NT2/D1 (cell line): ENCODE data around the gene LSM10.

ENCODE experiments used
- DNase-seq: peaks from one replicate; pipeline ENCODE4 v3.0.0-alpha.2; 2011; ENCODE audit warnings: low read depth, low spot score
- H3K27me3 ChIP-seq: 2 replicates; pipeline ENCODE4 v1.6.0; 2011; ENCODE audit warnings: mild to moderate bottlenecking; ENCODE audit not compliant: insufficient read length, insufficient read depth
- H3K36me3 ChIP-seq: 2 replicates; pipeline ENCODE4 v1.6.1; 2011; ENCODE audit warnings: mild to moderate bottlenecking, low read length, mixed read lengths; ENCODE audit not compliant: insufficient read depth, insufficient read length
- H3K4me1 ChIP-seq: 2 replicates; pipeline ENCODE4 v1.5.1; 2011; ENCODE audit not compliant: insufficient read depth, insufficient read length
- H3K4me3 ChIP-seq: 2 replicates; pipeline ENCODE4 v1.5.1; 2011; ENCODE audit warnings: low read depth; ENCODE audit not compliant: insufficient read length
- H3K9ac ChIP-seq: 2 replicates; pipeline ENCODE4 v1.6.0; 2011; ENCODE audit warnings: low read depth; ENCODE audit not compliant: insufficient read length
- H3K9me3 ChIP-seq: 2 replicates; pipeline ENCODE4 v1.5.1; 2011; ENCODE audit warnings: mild to moderate bottlenecking, low read length; ENCODE audit not compliant: insufficient read depth
- SUZ12 ChIP-seq: IDR thresholded peaks from 2 replicates; pipeline ENCODE4 v1.6.1; 2011; ENCODE audit not compliant: insufficient read length, insufficient read depth; ENCODE audit errors: extremely low read depth
- YY1 ChIP-seq: IDR thresholded peaks from 2 replicates; pipeline ENCODE4 v1.6.1; 2011; ENCODE audit not compliant: insufficient read length, insufficient read depth
- ZNF274 ChIP-seq: IDR thresholded peaks from 2 replicates; pipeline ENCODE4 v1.6.1; 2011; ENCODE audit warnings: mild to moderate bottlenecking, low read depth, low read length

LSM10 gene

DNA sequence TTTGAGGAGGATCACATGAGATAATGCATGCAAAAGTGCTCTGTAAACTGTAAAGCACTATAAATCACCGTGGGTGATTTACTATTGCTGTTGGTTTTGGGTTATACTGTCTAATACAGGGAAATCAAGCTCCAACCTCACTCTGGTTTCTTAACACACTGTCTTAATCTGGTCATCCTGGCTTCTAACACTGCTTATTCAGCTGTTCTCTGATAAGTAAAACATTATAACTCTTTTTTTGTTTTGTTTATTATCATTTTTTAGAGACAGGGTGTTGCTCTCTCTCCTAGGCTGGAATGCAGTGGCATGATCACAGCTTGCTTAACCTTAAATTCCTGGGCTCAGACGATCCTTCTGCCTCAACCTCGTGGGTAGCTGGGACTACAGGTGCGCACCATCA is 21.9 kb upstream of the LSM10 start:
- DNase-seq, result no peak
- TF ChIP-seq SUZ12, result no peak
- no peak for TF ChIP-seq ZNF274
- no peak for TF ChIP-seq YY1
- Histone ChIP-seq H3K9ac (no peak overlapping the region), H3K27me3 (no peaks in the 10 kb centered on the region), H3K9me3 (peaks cover 3% of the 10 kb centered on the region; the same call in 1 of the 2 replicates), H3K4me1 (no peaks in the 10 kb centered on the region), H3K36me3 (peaks cover 2% of the 10 kb centered on the region), H3K4me3 (no peak overlapping the region)

DNA sequence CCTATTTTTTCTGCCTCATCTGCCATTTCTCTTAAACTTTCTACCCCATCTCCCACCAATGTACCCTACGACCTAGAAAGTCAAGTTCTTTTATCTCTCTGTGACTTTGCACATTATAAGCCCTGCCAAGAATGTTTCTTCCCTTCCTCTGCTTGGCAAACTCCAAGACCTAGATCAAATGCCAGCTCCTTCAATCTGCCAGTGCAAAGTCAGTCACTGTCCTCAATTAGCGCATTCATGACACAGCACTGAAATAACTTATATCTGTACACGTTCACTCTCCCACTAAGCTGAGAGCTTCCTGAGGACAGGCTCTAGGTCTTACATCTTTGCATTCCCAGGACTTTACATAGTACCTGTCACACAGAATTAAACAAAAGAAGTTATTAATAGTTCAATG is 21.4 kb upstream of the LSM10 start:
- DNase-seq, result no peak

DNA sequence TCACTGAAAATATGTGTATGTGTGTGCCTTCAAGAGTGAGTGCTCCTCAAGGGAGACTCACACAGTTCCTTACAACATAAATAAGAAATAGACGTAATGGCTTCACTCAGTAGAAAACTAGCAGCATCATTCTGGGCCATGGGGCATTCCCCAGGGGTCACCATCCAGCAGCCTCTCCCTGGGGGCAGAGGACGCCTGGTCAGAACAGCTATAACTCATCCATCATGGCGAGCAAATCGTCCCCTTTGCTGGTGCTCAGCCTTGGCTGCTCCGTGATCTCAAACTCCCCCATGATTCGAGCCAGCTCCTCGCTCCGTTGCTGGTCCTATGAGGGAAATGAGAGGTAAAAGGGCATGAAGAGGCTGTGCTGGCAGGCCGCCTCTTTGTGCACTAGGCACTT is 20.2 kb upstream of the LSM10 start:
- Histone ChIP-seq H3K27me3 (no peaks in the 10 kb centered on the region), H3K4me3 (no peak overlapping the region), H3K9ac (no peak overlapping the region), H3K9me3 (peaks cover 10% of the 10 kb centered on the region; the same call in 1 of the 2 replicates), H3K4me1 (no peaks in the 10 kb centered on the region), H3K36me3 (peaks cover 2% of the 10 kb centered on the region)
- DNase-seq, result no peak
- no peak for TF ChIP-seq SUZ12
- TF ChIP-seq YY1, result no peak
- TF ChIP-seq ZNF274, result no peak

More for the DNA sequence above, 21.4 kb upstream of the LSM10 start:
- H3K4me3 ChIP-seq, result no peak overlapping the region
- peaks cover 8% of the 10 kb centered on the region; the same call in 1 of the 2 replicates for H3K9me3 ChIP-seq
- H3K27me3 ChIP-seq, result no peaks in the 10 kb centered on the region
- peaks cover 2% of the 10 kb centered on the region for H3K36me3 ChIP-seq
- no peak overlapping the region for H3K9ac ChIP-seq
- H3K4me1 ChIP-seq, result no peaks in the 10 kb centered on the region
- no peak for TF ChIP-seq YY1
- no peak for TF ChIP-seq SUZ12
- no peak for TF ChIP-seq ZNF274

DNA sequence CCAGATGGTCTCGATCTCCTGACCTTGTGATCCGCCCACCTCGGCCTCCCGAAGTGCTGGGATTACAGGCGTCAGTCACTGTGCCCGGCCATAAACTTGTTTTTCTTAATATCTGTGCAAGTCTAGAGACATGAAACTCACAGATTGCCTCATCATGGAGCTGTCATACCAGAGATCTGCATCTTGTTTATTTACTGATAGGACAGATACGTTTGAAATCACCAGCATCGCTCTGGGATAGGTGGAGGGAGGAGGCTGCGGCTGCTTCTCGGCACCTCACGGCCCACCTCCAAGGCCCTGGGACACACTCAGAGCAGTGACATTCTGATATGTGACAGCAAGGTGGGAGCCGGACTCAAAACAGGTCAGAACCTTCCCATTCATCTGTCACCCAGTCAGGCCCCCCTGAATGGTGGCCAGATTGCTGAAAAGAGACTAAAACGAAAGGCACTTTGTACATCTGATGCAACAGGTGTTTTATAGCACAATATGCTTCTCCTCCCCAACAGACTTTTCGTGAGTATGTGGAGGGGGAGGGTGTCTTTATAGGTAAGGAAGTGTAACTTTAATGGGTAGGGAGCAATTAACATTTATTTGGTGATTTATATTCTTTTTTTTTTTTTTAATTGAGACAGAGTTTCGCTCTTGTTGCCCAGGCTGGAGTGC is 18.1 kb upstream of the LSM10 start:
- Histone ChIP-seq H3K36me3 (no peaks in the 10 kb centered on the region), H3K27me3 (no peaks in the 10 kb centered on the region), H3K9ac (no peak overlapping the region), H3K9me3 (peaks cover 10% of the 10 kb centered on the region; the same call in 1 of the 2 replicates), H3K4me1 (no peaks in the 10 kb centered on the region), H3K4me3 (no peak overlapping the region)
- no peak for DNase-seq
- TF ChIP-seq SUZ12, result no peak
- TF ChIP-seq ZNF274, result no peak
- no peak for TF ChIP-seq YY1

DNA sequence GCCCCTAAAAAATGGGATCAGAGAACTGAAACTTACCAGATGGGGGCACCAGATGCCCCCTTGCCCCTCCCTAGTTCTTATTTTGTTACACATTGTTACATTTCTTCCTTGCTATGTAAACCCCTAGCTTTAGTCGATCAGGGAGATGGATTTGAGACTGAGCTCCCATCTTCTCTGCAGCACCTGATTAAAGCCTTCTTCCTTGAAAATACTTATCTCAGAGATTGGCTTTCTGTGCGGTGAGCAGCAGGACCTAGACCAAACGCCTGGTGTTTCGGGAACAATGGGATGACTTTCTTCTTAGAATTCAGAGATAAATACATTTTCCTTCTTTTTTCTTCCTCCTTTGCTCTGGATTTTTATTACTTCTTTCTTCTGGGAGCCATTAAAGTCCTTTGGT is 16.7 kb upstream of the LSM10 start:
- Histone ChIP-seq H3K27me3 (no peaks in the 10 kb centered on the region), H3K4me1 (no peaks in the 10 kb centered on the region), H3K36me3 (no peaks in the 10 kb centered on the region), H3K9me3 (peaks cover 10% of the 10 kb centered on the region; the same call in 1 of the 2 replicates), H3K4me3 (no peak overlapping the region), H3K9ac (no peak overlapping the region)
- no peak for TF ChIP-seq ZNF274
- TF ChIP-seq SUZ12, result no peak
- no peak for TF ChIP-seq YY1
- DNase-seq, result no peak

DNA sequence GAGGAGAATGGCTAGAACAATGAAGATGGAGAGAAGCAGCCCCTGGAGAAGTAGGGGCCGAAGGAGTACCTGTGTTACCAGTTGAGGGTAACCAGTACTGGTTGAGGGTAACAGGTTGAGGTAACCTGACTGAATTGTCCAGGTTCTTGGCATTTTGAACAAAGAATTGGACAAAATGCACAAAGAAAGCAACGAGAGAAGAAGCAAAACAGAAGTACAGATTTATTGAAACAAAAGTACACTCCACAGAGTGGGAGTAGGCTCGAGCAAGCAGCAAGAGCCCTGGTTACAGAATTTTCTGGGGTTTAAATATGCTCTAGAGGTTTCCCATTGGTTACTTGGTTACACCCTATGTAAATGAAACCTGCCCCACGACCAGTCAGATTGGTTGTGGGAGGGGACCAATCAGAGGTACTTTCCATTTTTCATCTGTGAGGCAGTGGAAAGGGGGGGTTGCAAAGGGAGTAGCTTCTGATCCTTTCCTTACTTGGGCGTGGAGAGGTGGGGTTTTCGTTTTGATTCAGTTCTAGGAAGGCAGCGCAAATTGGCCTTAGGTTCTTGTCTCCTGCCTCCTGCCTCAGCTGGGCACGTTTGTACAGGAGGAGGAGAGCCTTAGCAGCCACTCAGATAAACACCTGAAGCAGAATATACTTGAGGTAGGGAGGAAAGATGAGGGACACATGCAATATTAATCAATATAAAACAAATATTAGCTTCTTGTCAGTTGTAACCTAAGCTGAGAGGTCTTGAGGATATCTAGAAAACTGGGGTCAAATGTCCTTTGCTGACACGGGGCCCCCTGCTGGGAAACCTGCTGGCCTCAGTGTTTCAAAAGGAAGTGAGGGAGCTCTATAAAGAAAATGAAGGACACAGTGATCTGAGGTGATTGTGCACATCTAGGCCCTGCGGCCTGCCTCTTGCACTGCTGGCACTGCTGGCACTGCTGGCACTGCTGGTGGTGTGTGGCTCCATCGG is 14.3 kb upstream of the LSM10 start:
- DNase-seq, result no peak
- Histone ChIP-seq H3K36me3 (no peaks in the 10 kb centered on the region), H3K9me3 (peaks cover 10% of the 10 kb centered on the region; the same call in 1 of the 2 replicates), H3K27me3 (no peaks in the 10 kb centered on the region), H3K4me1 (no peaks in the 10 kb centered on the region), H3K4me3 (no peak overlapping the region), H3K9ac (no peak overlapping the region)
- TF ChIP-seq SUZ12 (no peak), ZNF274 (no peak), YY1 (no peak)

DNA sequence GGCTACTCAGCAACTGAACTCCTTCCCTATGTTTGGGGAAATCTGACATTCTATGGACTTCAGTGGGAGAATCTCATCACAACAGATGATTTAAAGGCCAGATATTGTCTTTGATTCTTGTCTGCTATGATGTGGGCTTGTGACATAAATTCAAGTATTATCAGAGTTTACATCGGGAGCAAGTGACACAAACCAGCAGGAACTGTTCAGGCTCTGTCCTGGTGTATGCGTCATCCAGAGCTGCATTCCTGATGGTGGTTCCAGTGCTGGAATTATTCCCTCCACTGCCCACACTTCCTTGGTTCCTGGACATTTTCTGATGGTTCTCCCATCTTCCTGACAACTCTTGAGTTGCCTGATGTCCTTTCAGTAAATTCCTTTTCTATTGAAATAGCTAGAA is 10.8 kb upstream of the LSM10 start:
- H3K4me1 ChIP-seq, result no peaks in the 10 kb centered on the region
- no peaks in the 10 kb centered on the region for H3K27me3 ChIP-seq
- no peak for DNase-seq
- TF ChIP-seq YY1, result no peak
- TF ChIP-seq ZNF274, result no peak
- no peak for TF ChIP-seq SUZ12
- H3K36me3 ChIP-seq, result no peaks in the 10 kb centered on the region
- no peaks in the 10 kb centered on the region for H3K9me3 ChIP-seq
- H3K4me3 ChIP-seq, result no peak overlapping the region
- H3K9ac ChIP-seq, result no peak overlapping the region
